ENCODE results near the gene PLEKHA6.

The PLEKHA6 gene

DNA sequence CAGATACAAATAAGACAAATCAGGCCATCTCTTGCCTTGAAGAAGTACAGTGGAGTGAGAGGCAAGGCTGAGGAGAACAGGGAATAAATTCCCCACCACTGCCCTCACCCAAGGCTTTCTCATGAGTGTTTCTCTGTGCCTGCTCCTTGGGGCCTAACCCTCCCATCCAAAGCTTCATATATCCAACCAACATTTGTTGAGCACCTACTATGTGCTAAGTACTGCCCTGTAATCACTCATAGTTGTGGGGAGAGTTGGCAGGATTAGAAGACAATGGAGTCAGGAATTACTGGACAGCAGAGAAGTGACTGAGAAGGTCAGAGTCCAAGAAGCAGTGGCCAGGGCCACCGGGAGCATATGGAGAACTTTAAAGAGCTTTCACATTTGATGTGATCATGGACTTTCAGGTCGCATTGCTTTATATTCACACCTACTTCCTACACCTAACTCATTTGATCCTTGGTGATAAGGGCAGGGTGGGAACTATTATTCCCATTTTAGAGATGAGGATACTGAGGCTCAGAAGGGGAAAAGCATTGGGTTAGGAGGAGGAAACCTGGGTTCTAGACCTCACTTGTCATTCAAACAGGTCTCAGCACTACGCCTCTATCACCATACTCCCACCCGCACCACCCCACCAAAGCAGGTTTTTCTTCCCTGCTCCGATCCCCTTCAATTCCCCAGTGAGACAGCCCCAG, 6.4 kb downstream of the PLEKHA6 start:
- no peak for DNase-seq

DNA sequence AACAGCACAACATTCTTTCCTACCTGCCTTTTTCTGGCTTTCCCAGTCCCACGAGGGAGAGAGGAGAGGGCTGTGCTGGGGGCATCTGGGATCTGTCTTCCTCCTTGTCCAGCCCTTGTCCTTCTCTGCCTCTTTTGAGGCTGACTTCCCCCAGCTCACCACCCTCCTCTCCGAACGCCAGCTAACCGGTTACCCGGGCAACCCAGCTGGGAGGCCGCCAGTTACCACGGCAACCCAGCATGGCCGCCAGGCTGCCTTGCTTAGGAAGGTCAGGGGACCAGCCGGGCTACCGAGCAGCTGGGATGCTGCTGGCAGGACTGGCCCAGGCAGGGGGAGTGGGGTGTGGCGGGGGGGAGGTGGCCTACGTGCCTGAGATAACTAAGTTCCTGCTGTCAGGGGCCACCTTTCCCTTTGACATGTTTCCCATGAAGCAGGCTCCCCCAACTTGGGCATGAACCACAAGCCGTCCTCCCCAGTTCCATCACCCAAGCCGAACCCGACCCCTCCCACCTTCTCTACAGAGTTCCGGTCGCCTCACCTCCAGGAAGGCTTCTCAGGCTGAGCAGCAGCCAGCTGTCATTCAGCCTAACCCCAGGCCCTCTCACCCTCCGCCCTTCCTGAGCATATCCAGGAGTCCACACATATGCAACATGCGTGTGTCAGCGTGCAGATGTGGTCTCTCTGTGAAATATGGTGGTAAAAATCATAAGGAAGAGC, 8.7 kb downstream of the PLEKHA6 start:
- no peak for DNase-seq

DNA sequence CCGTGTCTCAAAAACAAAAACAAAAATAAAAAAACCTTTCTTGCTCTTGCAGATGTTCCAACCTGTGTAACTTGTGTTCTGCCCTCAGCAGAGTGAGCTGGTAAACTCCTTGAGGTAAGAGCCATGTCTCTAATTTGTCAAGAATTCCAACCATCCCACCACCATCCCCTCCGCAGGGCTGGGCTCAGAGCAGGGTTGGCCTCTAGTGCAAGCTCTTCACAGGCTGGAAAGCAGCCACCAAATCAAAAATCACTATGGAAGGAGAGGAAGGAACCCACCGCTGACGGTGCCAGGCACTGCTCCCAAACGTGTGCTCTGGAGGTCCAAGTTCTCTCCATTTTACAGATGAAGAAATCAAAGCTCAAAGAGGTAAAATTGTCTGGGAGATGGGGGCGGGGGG, 9.4 kb downstream of the PLEKHA6 start:
- DNase-seq = no peak

DNA sequence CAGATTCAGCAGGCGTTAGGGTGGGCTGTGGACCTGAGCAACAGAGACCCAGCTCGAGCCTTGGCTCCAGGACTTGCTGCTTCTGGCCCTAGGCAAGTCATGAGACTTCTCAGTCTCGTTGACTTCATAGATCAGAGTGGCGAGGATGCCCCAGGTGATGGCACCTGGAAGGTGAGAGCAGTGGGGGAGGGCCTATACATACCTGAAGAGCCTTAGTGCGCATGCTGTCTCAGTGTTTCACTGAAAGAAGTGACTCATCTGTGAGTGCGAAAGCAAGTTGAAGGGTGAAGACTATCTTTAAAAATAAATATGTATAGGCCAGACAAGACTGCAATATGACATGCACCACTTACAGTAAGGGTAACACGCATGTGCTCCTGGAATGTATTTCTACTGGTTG, 10.1 kb downstream of the PLEKHA6 start:
- DNase-seq = no peak

DNA sequence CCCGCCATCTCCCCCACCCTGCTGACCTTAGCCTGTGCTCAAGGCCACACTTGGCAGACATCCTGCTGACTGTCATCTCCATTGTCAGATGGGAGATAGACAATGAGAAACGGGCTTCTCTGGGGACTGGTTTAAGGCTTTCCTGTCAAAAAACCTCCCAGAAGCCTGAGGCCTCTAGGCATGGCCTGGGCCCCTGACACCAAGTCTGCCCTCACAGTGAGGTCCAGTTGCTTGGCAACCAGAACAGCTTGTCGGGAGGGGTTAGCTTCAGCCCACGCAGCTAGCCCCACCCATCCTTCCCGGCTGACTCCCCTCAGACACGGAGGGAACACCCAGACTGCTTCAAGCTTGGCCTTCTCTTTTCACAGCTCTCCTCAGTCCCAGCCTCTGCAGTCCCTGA, 11.0 kb downstream of the PLEKHA6 start:
- DNase-seq = no peak

DNA sequence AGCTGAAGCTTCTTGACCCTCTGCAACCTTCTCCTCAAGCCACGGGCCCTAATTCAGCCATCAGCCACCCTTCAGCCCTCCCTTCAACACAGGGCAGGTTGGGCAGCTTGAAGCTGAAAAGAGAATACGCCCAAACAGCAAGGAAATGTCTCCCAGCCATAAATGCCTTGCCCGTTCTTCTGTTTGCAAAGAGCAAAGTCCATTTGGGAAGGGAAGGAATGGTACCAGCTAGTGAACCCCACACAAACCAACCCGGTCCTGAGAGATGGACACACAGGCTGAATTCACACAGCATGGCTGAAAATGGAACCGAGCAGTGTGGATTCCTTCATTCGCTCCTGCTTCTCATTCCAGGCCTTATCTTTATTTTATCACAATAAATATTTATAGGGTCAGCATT, 11.5 kb downstream of the PLEKHA6 start:
- no peak for DNase-seq

DNA sequence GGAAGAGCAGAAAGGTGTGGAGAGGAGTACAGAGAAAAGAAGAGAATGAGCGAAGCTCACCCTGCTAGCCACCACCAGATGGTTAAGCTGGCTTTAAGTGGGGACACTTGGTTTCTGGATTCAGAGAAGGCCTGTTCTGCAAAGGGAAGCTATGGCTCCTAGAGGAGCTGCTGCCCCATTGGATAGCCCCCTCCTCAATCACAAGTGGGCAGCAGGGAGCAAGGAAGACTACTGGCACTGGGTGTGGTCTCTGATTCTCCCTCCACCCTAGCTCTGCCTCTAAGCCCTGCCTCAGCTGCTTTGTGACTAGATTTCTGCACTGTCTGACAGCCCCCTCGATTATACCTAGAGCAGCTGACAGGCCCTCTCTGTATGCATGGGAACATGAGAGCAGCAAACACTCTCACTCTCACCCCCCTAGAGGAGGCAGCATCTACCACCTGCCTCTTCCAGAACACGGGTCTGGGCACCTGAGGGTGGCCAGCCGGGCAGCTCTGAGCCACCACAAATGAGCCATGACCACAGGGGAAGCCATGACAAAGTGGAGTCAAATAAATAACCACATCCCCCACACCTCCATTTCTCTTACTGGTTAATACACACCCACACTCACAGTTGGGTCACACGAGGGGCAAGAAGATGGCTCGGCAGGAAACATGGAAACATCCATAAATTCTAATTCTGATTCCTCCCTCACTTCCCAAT, 13.6 kb downstream of the PLEKHA6 start:
- no peak for DNase-seq

DNA sequence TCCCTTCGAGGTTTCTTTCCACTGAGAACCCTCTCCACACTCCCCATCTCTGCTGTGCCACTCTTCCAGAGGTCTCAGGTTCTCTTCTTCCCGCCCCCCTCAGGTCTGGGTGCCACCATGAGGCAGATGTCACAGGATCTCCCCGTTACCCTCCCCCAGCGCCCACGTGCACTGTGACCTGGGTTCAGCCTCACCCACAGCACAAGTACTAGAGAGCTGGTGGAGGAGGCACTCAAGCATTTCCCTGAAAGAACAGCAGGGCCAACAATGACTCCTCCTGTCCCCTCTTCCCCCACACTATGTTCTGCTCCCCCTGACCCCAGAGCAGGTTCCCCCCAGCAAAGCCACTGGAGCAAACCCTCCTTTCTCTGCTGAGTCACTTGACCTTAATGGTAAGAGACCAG, 14.3 kb downstream of the PLEKHA6 start:
- DNase-seq = no peak

DNA sequence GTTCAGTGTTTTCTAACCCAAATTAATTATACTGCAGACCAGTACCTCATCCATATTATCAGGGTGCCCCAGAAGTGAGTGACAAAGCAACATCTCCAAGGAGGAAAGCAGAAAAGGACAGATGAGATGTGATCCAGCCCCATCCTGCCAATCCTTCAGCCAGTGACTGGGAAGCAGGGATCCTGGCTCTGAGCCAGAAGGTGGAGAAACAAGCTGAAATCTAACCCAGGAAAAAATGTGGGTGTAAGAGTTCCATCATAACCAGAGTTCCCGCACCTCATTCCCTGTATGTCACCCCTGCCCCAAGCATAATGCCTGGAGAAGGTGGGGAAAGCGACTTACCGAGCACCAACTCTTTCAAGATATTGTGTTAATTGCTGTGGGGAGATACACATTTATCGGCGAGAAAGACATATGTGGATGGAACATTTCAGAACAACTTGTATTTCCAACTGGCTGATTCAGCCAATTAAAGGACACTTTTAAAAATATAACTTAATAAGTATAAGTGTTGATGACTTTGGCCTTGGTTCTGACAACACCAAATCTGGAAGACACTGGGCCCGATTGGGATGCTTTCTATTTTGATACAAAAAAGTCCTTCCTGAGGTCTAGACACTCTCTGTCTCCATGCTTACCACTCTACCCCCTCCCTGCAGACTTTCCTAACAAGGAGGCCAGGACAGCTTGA, 14.9 kb downstream of the PLEKHA6 start:
- DNase-seq = no peak

DNA sequence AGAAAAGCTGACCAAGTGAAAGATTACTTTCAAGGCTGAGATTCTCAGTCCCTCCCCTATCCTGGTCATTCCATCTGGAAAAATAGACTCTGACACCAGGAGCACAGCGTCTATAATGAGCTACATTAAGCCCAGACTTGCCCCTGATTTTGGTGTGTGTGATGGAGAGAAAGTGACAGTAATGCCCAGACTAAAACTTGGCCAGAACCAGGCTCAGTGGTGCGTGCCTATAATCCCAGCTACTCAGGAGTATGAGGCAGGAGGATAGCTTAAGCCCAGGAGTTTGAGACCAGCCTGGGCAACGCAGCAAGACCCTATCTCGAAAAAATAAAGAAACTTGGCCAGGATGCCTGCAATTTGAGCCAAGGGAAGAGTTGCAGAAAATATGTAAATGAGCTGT, 15.9 kb downstream of the PLEKHA6 start:
- no peak for DNase-seq

DNA sequence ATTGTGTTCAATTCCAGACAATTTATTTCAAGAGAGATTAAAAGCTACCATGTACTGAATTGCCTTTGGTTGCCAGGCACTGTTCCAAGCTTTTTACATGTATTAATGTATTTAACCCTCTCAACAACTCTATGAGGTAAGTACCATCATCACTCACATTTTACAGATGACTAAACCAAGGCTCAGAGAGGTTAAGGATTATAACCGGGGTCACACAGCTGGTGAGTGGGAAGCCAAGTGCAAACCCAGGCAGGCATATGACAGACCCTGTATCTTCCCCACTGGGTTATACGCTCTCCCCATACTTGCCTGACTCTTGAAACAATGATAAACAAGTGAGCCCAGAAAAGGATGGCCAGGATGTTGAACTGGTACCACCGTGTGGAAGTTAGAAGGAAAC, 16.5 kb downstream of the PLEKHA6 start:
- no peak for DNase-seq

DNA sequence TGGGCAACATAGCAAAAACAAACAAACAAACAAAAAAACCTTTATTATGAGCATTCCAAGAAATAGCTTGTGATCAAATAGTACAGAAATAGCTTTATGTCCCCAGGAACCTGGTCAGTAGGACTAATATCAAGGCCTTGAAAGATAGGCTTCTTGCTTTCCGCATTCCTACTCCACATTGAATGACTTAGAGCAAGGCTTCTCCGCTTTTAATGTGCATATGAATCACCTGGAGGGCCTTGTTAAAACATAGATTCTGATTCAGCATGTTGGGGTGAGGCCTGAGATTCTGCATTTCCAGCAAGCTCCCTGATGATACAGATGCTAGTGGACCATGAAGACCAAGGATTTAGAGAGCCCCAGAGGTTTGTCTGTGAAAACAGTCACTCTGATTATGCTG, 17.4 kb downstream of the PLEKHA6 start:
- DNase-seq = no peak

DNA sequence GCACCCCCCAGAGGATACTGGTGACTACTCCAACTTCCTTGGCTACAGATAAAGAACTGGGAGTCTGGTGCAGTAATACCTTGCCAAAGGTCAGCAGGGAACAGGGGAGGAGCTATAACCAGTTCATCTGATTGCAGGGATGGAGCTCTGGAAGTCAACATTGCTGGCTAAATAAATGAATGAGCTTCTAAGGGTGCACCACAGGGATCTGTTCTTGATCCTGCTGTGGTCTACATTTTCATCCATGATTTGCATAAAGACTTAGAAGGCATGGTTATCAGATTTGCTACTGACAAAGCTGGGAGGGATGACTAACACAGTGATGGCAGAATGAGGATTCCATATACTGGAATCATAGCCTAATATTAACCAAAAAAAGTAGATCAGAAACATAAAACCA, 18.3 kb downstream of the PLEKHA6 start:
- DNase-seq = no peak

DNA sequence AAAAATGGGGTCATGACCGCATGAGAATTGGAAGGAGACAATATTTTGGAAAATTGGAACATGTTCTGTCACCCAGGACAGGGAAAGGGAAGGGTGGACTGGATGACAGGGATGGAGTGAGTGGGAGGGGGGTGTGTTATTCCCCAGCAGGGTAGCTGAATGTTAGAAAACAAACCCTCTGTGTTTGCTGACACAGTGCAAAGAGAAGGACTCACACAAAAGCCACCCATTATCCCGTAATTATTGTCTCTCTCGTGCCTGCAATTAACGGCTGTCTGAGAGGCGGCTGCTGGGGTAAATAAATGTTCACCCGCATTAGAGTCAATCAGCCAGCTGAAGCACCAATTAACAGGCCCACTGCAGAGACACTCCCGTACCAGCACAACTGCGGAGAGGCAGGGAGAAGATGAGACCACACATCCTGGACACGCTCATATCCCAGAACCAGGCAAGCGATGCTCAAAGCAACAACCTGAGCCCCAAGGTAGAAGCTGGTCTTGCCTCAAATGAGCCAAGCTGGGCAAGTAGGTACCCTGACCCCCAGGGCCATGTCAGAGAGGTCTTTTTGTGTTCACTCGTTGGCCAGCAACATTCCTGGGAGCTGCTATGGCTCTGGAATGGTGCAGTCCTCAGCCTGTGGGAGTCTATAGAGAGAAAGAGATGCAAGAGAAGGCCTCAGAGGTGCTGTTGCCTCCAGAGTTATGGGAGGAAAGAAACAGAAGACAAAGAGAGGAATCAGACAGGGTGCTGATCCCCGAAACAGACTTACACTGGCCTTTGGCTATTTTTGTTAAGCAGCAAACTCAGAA, 19.4 kb downstream of the PLEKHA6 start:
- no peak for DNase-seq

DNA sequence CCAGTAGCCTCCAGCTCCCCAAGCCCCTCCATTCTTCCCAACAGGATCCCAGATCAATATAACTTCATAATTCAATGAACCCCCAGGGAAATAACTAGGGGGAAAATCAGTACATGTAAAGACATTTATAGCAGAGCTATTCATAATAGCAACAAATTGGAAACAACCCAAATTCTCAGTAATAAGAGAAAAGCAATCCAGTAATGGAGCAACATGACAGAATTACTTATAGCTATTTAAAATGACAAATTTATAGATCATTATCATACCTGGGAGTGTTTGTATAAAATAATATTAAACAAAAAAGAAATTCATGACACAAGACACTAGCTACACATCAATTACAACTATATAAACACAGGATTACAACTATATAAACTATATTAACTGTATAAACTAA, 20.2 kb downstream of the PLEKHA6 start:
- no peak for DNase-seq

DNA sequence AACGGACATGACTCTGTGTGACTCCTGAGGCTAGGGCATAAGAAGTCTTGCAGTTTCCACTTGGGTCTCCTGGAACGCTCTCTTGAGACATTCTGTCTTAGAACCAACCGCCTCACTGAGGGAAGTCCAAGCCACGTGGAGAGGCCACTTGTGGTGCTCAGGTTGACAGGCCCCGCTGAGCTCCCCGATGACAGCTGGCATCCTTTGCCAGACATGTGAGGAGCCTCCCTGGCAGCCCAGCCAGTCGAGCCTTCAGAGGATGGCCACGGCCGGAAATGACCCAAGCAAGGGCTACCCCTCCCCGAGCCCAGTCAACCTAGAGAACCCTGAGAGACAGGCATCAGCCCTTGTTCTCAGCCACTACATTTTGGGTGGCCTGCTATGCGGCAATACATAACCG, 20.7 kb downstream of the PLEKHA6 start:
- no peak for DNase-seq

DNA sequence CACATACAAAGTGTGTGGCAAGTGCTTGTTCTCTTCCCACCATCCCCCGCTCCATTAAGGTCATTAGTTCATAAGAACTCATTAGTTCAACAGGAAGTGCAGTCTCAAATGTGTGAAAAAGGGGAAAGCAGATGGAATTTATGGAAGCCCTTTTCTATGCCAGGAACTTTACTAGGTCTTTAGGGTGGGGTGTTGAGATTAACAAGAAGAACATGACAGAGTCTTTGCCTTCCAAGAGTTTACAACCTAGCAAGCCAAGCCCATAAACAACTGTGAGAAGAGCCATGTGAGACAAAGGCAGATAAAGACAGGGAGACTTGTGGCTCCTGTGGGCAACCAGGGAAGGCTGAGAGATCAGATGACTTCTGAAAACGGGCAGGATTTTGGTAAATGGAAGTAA, 21.4 kb downstream of the PLEKHA6 start:
- DNase-seq = no peak

DNA sequence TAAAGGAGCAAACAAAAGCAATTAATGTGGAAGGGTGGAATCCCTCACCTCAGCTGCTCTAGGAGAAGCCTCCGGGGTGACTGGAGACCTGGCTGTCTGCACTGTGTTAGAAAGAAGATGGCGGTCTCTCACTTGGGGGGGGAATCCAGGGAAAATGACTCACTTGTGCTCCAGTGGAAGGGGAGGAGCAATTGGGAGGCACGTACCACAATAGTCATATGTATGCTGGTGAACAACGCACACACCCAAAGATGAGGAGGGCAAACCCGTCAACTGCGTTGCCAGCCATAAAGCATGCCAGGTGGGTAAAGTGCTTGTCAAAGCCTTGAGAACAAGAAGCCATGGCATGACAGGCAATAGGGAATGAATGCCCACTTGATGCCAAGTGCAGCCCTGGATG, 22.1 kb downstream of the PLEKHA6 start:
- DNase-seq = no peak

DNA sequence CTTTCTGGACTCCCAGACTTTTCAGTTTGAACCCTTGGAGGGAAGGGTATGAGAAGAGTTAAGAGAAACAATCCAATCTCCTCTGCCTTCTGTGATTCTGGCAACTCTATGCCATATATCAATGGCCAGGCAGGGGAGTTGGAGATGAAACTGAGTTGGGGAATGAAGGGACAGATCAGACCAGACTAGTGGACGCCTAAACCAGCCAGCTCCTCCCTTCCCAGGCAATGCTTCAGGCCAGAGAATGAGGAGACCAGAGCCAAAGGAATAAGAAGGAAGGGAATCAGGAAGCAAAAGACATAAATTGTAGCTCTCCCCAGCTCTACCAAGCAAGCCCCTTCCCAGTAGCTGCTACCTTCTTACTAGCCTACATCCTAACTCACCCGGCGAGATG, 22.7 kb downstream of the PLEKHA6 start:
- no peak for DNase-seq

DNA sequence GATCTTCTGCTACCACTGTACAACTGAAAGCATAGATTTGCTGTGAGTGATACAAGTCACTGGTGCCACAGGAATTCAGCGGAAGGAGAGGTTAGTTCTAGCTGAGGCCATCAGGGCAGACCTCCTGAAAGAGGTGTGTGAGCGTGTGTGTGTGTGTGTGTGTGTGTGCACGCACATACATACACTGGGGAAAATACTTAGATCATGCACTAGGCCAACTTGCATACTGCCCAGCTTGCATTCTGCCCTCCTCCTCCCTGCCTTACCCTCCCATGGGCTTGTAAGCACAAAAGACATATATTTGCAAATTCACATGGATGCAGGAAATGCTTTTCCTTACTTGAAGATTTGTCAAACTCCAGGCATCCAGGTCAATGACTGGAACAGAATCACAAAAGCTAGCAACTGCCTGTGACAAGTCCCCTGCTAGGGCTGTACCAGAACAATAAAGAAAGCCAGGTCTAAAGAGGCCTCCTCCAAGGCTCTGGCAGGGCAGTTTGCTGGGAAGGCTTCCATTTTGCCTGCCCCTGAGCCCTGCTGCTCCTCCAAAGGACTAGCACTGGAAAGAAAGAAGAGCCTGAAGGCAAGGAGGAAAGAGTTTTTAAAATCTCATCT, 23.2 kb downstream of the PLEKHA6 start:
- no peak for DNase-seq

DNA sequence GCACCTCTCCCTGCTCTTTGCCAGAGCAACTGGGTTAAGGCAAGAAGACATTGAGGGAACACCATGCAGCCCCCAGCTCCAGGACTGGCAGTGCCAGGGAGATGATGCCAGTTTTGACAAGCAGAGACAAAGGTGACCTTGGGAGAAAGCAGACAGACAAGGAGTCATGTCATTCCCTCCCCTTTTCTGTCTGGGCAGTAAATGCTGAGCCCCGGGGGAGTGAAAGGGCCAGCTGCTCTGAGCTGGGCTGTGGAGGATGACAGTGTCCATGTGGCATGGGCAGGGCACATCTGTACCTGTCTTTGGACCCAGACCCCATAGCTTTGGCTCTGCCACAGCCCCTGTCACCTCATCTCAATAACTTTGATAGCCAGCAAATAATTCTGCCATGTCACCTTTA, 24.2 kb downstream of the PLEKHA6 start:
- no peak for DNase-seq

DNA sequence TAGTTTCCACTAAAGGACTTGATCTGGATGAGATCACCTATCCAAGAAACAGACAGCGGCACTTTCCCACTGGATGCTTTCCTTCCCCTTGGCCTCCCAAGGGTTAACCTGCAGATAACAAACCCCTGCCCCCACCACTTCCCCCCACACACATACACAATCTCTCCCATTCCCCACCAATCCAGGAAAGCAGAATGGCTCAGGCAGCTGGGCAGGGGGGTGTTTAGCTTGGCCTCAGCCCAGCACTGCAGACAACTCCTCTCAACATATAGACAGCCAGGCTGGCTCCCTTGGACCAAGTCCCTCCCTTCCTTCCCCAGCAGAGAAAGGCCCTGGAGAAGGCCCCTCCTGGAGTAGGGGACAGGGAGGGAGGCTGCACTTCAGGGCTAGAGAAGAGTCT, 24.6 kb downstream of the PLEKHA6 start:
- no peak for DNase-seq

Measured in effector CD8-positive, alpha-beta T cell (primary cell).